GM12865 (cell line): ENCODE measurements around the gene NUP133.

Experiments used
- DNase-seq: peaks from one replicate; pipeline ENCODE4 v3.0.0; 2010; ENCODE audit warnings: low read depth
- H3K4me3 ChIP-seq: 2 replicates; pipeline ENCODE4 v1.5.1; 2011; ENCODE audit warnings: mild to moderate bottlenecking, low read depth, low read length, control low read depth
- TF ChIP-seq, protein P1 (sequence below): IDR thresholded peaks from 2 replicates; pipeline ENCODE4 v1.5.1; 2011; ENCODE audit warnings: low read length, control low read depth, low read depth, inconsistent platforms; ENCODE audit not compliant: insufficient read depth; ENCODE audit errors: missing control alignments

NUP133 gene

GRCh38 chr1:229432116-229432461 is 76.1 kb downstream of the NUP133 start:
- DNase-seq: no peak
- no peak overlapping the region for H3K4me3 ChIP-seq
- TF ChIP-seq, protein P1, sequence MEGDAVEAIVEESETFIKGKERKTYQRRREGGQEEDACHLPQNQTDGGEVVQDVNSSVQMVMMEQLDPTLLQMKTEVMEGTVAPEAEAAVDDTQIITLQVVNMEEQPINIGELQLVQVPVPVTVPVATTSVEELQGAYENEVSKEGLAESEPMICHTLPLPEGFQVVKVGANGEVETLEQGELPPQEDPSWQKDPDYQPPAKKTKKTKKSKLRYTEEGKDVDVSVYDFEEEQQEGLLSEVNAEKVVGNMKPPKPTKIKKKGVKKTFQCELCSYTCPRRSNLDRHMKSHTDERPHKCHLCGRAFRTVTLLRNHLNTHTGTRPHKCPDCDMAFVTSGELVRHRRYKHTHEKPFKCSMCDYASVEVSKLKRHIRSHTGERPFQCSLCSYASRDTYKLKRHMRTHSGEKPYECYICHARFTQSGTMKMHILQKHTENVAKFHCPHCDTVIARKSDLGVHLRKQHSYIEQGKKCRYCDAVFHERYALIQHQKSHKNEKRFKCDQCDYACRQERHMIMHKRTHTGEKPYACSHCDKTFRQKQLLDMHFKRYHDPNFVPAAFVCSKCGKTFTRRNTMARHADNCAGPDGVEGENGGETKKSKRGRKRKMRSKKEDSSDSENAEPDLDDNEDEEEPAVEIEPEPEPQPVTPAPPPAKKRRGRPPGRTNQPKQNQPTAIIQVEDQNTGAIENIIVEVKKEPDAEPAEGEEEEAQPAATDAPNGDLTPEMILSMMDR: no peak

- no peak for DNase-seq
- H3K4me3 ChIP-seq: no peak overlapping the region
- TF ChIP-seq, protein P1: no peak
These were observed 76.6 kb downstream of the NUP133 start for GRCh38 chr1:229431284-229432115.

DNA sequence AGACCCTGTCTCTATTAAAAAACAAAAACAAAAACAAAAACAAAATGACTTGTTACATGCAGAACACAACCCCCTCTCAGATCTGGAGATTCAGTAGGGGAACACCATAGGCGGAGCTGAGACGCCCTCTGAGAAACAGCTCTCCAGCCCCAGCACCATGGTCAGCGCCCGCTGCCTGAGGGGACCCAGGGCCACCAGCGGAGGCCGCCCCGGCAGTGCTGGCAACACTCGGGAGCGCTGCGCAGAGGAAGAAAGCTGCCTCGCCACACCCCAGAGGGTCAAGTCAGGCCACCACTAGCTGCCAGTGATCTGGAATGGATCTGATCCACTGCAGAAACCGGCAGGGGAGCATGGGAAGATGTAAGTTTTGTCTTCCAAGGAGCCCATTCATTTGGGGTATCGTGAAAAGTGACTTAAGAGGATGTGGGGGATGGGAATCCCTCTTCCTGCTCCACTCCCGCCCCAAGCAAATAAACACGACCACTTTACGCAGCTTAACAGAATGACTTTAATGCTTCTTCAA is 77.3 kb downstream of the NUP133 start:
- no peak overlapping the region for H3K4me3 ChIP-seq
- TF ChIP-seq, protein P1: no peak
- DNase-seq: peak; percentile 30

- TF ChIP-seq, protein P1: no peak
- no peak overlapping the region for H3K4me3 ChIP-seq
- DNase-seq: no peak
These were observed 79.9 kb downstream of the NUP133 start for GRCh38 chr1:229428256-229428655.

- H3K4me3 ChIP-seq: no peak overlapping the region
- no peak for DNase-seq
- TF ChIP-seq, protein P1: no peak
These were observed 80.6 kb downstream of the NUP133 start for GRCh38 chr1:229427572-229427971.

GRCh38 chr1:229425564-229426159 is 82.5 kb downstream of the NUP133 start:
- no peak overlapping the region for H3K4me3 ChIP-seq
- TF ChIP-seq, protein P1: no peak
- DNase-seq: no peak
